Activated naive CD4-positive, alpha-beta T cell treated with anti-CD3 and anti-CD28 coated beads, Interleukin-2, amount 50 U/mL, for 16 hours (primary cell): ENCODE measurements around the gene KIT.

Source experiments
- DNase-seq: peaks from one replicate; pipeline ENCODE4 v3.0.0-alpha.2; 2020

Gene KIT

DNA sequence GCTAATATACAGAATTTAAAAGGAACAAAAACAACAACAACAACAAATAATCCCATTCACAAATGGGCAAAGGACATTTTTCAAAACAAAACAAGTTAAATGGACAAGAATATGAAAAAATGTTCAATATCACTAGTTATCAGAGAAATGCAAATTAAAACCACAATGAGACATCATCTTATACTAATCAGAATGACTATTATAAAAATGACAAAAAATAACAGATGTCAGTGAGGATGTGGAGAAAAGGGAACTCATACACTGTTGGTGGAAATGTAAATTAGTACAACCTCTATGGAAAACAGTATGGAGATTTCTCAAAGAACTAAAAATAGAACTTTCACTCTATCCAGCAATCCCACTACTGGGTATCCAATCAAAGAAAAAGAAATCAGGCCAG is 92.6 kb downstream of the KIT start:
- DNase-seq: no peak

DNA sequence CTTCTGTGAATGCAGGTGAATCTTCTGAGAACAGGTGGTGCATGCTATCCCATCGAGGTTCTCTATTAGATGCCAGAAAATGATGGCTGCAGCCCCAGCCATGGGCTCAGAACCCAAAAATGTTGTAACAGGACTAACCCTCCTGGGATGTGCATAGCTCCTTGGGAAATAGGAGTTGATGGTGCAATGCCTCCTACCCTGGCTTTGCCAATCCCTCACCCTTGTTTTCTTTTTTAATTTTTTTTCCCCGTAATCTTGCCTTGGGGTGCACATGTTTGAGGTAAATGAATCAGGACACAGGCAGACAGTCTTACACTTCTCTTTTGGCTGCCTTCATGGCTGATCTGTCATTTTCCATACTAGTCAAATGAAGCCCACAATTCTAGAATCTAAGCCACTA is 96.6 kb downstream of the KIT start:
- no peak for DNase-seq

DNA sequence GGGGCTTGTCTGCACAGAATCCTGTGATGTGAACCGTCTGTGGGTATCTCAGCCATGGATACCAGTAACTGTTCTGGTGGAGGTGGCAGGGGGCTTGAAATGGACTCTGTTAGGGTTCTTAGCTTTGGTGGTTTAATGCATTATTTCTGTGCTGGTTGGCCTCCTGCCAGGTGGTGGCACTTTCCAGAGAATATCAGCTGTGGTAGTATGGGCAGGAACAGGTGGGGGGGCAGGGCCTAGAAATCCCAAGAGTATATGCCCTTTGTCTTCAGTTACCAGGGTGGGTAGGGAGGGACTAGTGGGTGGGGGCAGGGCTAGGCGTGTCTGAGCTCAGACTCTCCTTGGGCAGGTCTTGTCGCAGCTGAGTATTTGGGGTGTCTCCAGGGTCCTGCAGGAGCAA is 106.7 kb downstream of the KIT start:
- DNase-seq: no peak

DNA sequence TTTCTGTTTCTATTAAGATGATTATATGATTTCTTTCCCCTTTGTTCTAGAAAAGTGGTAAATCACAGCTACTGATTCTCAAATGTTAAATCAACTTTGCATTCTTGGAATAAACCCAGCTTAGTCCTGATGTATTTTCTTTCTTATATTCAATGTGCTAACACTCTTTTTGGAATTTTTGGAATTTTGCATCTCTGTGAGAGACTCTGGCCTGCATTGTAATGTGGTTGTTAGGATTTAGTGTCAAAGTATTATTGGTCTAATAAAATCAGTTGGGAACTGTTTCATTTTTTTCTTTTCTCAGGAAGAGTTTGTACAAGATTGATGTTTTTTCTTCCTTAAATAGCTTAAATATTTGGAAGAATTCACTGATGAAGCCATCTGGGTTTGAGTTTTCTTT is 109.6 kb downstream of the KIT start:
- no peak for DNase-seq

DNA sequence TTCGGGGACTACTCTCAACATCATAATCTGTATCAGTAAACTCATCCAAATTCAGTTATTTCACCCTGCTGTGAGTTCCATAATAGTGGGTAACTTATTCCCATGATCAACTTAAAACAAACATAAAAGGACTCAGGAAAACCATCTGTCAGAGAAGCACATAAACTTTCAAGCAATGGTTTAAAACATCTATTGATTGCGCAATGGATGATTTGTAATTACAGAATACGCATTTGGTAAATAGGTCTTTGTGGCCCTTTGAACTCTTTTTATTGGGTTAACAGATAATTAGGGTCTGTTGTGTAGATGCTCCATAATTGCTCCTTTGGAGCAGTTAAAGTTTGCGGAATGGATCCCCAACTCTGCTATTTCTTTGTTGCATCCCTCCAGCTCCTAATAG is 115.3 kb downstream of the KIT start:
- no peak for DNase-seq

DNA sequence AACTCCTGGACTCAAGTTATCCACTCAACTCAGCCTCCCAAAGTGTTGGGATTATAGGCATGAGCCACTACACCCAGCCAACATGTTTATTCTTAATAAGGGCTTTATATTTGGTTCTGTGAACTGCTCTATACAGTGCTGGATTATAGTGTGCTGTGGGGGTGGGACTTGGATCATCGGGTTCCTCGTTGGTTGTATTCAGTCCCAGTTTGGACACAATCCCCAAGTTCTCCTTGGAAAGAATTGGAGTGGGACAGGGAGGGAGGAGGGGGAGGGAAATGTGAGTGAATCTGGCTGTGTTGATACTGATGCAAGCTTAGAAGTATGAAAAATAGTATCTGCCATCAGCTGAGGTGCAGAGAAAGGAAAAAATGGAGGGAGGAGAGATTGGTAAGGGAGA is 121.3 kb downstream of the KIT start:
- no peak for DNase-seq

DNA sequence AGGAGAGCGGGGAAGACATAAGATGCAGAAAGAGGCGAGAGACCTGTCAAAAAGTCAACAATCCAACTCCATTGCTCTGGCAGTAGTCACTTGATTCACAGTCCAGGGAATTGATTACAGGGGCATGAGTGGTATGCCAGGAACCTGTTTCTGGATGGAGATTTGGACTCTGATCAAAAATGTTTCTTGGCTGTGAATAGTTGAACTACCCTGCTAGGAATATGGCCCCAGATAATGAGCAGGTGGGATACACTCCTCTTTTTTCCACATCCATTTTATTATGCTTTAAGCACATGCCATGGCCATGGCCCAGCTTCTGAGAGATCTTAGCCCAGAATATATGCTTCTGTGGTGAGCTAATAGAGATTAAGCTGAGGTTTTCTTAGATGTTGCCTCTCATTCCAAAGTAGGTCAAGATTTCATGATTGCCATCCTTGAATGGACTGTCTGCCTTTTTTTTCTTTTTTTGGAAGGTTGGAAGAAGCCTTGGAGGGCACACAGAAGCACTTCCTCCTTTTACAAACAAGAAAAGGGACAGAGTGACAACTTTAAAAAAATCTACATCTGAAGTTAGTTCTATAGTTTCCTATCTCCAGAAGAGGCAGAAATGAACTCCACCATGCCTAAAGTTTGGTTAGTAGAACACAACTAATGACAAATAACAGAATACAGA is 121.9 kb downstream of the KIT start:
- DNase-seq: no peak

DNA sequence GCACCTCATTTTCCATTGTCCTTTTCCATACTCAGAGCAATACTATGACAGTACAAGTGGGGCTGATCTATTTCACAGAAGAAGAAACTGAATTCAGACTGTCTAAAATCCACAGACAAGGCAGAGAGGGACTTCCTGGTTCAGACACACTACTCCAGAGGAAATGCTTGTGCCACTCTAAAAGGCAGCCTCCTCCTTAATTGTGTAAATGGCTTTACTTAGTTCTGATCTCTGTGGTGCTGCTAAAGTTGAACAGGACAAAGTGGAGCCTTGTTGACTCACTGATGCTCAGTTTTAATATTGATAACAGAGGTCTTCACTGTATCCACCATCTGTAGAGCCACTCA is 122.4 kb downstream of the KIT start:
- no peak for DNase-seq

DNA sequence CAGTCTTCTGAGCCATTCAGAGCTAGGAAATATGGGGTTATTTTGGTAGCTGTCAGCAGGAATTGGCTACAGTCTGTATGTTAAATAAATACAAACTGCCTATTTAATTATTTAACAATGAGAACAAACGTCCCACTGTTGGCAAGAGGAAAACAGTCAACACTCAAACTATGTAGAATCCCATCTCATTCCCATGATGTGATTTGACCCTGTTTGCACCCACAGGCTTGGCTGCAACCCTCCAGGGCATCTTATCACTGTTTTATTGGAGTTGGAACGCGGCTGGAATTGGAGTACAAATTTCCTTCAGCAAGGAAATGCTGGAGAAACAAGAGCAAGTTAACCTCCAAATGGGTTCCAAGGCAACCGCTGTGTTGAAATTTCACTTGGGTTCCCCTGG is 124.0 kb downstream of the KIT start:
- DNase-seq: no peak

DNA sequence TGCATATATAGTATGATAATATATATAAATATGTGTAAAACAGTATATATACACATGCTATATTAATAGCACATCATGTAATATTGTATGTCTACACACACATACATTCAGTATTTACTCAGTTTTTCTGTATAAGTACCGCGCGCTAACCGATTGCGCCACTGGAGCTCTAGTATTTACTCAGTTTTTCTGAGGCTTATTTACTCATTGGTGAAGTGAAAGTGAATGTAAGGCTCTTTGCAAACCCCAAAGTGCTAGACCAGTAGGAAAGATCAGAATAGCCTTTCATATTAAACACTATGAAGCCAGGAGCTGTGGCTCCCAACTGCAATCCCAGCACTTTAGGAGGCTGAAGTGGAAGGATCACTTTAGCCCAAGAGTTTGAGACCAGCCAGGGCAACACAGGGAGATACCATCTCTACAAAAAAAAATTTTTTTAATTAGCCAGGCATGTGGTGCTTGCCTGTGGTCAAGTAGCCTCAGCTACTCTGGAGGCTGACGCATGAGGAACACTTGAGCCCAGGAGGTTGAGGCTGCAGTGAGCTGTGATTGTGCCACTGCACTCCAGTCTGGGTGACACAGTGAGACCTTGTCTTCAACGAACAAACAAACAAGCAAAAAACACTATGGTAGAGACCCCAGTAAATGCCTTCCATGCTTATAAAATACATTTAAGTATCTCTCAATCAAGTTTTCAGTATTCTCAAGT is 125.8 kb downstream of the KIT start:
- no peak for DNase-seq

DNA sequence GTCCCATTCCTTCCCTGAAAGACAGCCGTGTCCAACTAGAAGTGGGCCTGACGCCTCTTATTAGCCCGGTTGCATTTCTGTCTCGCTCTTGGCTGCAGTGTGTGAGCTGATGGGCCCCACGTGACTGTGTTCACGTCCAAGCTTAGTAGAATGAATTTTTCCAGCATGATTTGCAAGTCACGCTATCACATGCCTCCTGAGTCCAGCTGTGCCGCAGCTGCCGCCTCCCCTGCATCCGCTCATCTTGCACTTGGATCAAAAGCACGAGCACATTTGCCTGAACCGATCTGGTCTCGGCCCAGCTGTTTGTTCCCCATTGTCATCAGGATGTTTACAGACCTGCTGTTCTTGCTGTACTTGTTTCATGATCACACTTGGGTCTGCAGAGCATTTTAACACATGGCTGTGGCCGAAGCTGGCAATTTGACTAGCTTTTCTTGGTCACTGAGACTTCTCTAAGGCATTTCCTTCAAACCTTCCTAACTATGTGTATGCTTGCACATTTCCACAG is 126.5 kb downstream of the KIT start:
- no peak for DNase-seq
